ENCODE measurements around the gene TYMP.

DNA sequence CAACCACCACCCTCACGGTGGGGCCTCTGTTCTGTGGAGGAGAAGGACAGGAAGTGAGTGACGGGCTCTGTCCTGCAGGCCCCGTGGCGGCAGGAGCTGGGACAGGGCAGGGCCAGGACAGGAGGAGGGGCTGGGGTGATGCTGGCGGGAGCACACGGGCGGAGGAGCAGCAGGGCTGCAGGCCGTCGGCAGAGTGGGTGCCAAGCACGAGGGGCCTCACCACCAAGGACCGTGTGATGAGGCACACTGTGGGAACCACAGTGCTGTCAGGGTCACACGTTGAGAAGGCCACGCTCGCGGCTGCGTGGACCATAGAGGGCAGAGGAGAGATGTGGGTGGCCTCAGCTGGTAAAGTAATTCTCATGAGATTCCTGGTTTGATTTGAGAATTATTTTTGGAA, 12.9 kb downstream of the TYMP start:
- TF ChIP-seq, protein P1, sequence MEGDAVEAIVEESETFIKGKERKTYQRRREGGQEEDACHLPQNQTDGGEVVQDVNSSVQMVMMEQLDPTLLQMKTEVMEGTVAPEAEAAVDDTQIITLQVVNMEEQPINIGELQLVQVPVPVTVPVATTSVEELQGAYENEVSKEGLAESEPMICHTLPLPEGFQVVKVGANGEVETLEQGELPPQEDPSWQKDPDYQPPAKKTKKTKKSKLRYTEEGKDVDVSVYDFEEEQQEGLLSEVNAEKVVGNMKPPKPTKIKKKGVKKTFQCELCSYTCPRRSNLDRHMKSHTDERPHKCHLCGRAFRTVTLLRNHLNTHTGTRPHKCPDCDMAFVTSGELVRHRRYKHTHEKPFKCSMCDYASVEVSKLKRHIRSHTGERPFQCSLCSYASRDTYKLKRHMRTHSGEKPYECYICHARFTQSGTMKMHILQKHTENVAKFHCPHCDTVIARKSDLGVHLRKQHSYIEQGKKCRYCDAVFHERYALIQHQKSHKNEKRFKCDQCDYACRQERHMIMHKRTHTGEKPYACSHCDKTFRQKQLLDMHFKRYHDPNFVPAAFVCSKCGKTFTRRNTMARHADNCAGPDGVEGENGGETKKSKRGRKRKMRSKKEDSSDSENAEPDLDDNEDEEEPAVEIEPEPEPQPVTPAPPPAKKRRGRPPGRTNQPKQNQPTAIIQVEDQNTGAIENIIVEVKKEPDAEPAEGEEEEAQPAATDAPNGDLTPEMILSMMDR (conservative IDR thresholded peaks at IDR 0.05 in 1 of 2, IDR thresholded peaks at IDR 0.05 in 1 of 2; ENCODE audit: extremely low read depth in 1 of 2, insufficient read depth in 1 of 2, low read depth in 1 of 2, low read length in 2 of 2) = no peak
- TF ChIP-seq EZH2 (IDR thresholded peaks at IDR 0.05; ENCODE audit: borderline replicate concordance, low read length) = no peak

Measured in mammary epithelial cell (primary cell).